Measurements from ENCODE around the gene PREX1. TPM values are rescaled to one million over a fixed set of nuclear protein-coding genes. Genes with fewer than 3 reads are reported as not detected.

The PREX1 gene
- total and polyA plus RNA-seq, 8 donors, result 1.5 to 13.2 (median 6.3) TPM

DNA sequence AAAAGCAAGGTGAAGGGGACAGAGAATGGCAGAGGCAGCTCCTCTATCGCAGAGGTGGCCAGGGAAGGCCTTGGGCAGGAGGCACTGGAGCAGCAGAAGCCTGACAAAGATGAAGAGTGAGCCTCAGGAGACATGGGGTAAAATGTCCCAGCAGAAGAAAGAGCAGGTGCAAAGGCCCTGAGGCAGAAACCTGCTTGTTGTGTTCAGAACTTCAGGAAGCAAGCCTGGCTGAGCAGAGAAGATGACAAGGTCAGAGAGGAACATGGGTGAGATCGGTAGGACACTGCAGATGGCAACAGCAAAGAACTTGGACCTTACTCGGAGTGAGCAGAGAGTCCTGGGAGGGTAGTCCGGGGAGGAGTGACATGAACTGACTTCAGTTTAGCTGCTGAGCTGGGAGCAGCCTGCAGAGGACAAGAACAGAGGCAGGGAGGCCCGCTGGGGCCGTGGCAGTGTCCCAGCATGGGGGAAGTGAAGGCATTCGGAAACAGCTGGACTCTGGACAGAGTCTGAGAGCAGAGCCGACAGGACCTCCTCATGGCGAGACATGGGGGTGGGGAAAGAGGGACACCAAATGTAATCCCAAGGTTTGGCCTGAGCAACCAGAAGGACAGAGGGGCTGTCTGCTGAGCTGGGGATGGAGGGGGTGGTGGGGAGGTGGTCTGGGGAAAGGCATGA lies 106.3 kb downstream of the PREX1 start:
- Histone ChIP-seq H3K27ac (peak overlapping the region in 2 of 4 donors; percentile 8 to 44), H3K36me3 (no peaks in the 10 kb centered on the region), H3K9me3 (no peaks in the 10 kb centered on the region), H3K27me3 (no peaks in the 10 kb centered on the region), H3K4me3 (no peak overlapping the region), H3K4me1 (peaks cover 0 to 10% (median 10%) of the 10 kb centered on the region in 3 donors)
- 92 to 93% methylated on average over 9 of the region's 9 CpGs for WGBS, 2 donors
- DNase-seq (no peak), ATAC-seq (peak in 1 of 4 donors; percentile 6), FAIRE-seq (no peak)
- no peak for TF ChIP-seq CTCF (IDR thresholded peaks at IDR 0.05)
- intact Hi-C loops (cut with DNase I), result no loop called here

- H3K27ac ChIP-seq, result no peak overlapping the region
- intact Hi-C loops (cut with DNase I), result no loop called here
- no peak overlapping the region for H3K4me3 ChIP-seq
- FAIRE-seq (no peak), DNase-seq (peak in 1 of 6 donors; percentile 30), ATAC-seq (no peak)
- no peaks in the 10 kb centered on the region for H3K36me3 ChIP-seq
- TF ChIP-seq CTCF (IDR thresholded peaks at IDR 0.05), result no peak
- H3K27me3 ChIP-seq, result no peaks in the 10 kb centered on the region
- no peaks in the 10 kb centered on the region for H3K9me3 ChIP-seq
- H3K4me1 ChIP-seq, result peaks cover 0 to 10% (median 10%) of the 10 kb centered on the region in 3 donors
- 88 to 93% methylated on average over 13 of the region's 13 CpGs for WGBS, 2 donors
Observed at GRCh38 chr20:48720256-48720985, 107.4 kb downstream of the PREX1 start.

DNA sequence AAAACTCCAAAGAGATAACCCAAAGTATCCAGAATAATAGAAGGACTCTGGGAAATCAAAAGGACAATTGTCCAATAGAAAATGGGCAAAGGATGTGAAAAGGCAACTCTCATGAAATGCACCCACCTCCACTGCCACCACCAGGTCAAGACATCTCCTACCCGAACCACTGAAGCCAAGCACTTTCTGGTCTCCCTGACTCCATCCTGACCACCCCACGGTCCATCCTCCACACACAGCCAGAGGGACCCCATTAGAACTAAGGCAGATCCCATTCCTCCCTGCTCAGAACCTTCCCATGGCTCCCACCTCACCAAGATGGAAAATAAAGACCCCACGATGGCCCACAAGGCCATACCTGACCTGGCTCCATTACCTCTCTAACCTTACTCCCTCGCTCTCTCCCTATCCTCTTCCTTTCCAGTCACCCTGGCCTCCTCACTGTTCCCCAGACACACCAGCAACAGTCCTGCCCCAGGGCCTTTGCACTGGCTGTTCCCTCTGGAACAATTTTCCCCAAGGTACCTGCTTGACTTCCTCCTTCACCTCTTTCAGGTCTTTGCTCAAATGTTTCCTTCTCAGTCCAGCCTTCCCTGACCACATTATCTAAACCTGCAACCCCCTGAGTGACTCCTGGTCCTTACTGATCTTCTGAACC lies 108.1 kb downstream of the PREX1 start:
- FAIRE-seq (no peak), DNase-seq (peak in 1 of 6 donors; percentile 19), ATAC-seq (no peak)
- Histone ChIP-seq H3K4me3 (no peak overlapping the region), H3K9me3 (no peaks in the 10 kb centered on the region), H3K36me3 (no peaks in the 10 kb centered on the region), H3K27me3 (no peaks in the 10 kb centered on the region), H3K4me1 (peaks cover 0 to 10% (median 10%) of the 10 kb centered on the region in 3 donors), H3K27ac (no peak overlapping the region)
- no peak for TF ChIP-seq CTCF (IDR thresholded peaks at IDR 0.05)
- intact Hi-C loops (cut with DNase I), result no loop called here
- WGBS, 2 donors, result 94 to 97% methylated on average over 4 of the region's 4 CpGs

DNA sequence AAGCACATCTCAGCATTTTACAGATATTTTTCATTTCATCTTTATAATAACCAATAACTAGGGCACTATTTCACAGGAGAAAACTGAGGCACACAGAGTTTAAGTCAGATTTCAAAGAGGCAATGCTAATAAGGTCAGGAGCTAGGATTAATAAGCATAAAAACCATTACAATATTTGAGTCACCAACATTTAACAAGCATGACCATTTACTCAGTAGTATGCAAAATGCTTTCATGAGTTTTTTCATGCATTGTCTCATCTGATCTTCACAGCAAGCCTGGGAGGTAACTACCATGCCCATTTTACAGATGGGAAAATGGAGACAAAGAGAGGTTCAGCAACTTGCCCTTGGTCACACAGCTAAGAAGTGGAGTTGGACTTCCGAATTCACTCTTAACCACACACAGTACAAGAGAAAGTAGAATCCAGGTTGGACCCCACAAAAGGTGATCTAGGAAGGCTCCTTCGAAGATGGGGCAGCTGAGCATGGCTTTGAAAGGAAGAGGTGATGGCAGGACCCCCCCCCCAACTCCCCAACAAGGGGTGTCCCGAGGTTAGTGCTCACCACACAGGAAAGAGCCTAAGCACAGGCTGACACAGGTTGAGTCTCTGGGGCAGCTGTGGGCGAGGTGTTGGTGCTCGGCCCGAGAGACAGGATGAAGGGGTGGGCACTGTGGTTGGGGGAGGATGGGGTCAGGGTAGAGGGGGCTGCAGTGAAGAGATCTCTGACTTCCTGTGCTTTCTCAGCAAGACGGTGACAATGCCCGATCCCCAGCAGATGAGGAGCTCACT lies 108.8 kb downstream of the PREX1 start:
- 87 to 90% methylated on average over 8 of the region's 8 CpGs for WGBS, 2 donors
- FAIRE-seq (no peak), DNase-seq (peak in 1 of 6 donors; percentile 21), ATAC-seq (no peak)
- H3K36me3 ChIP-seq, result no peaks in the 10 kb centered on the region
- no peaks in the 10 kb centered on the region for H3K27me3 ChIP-seq
- no peaks in the 10 kb centered on the region for H3K9me3 ChIP-seq
- no peak overlapping the region for H3K27ac ChIP-seq
- no peak for TF ChIP-seq CTCF (IDR thresholded peaks at IDR 0.05)
- H3K4me3 ChIP-seq, result no peak overlapping the region
- intact Hi-C loops (cut with DNase I), result no loop called here
- H3K4me1 ChIP-seq, result peaks cover 0 to 10% (median 10%) of the 10 kb centered on the region in 3 donors
